Iris pigment epithelial cell (primary cell): ENCODE measurements around the gene F5.
"Not testable (repeated sequence)": the region's sequence is repeated elsewhere in the genome, so short reads cannot be mapped to it uniquely, and the experiment has no call there.

Source experiments
- DNase-seq: peaks from one replicate; pipeline ENCODE4 v3.0.0-alpha.2; 2011; ENCODE audit warnings: low read depth

The F5 gene

DNA sequence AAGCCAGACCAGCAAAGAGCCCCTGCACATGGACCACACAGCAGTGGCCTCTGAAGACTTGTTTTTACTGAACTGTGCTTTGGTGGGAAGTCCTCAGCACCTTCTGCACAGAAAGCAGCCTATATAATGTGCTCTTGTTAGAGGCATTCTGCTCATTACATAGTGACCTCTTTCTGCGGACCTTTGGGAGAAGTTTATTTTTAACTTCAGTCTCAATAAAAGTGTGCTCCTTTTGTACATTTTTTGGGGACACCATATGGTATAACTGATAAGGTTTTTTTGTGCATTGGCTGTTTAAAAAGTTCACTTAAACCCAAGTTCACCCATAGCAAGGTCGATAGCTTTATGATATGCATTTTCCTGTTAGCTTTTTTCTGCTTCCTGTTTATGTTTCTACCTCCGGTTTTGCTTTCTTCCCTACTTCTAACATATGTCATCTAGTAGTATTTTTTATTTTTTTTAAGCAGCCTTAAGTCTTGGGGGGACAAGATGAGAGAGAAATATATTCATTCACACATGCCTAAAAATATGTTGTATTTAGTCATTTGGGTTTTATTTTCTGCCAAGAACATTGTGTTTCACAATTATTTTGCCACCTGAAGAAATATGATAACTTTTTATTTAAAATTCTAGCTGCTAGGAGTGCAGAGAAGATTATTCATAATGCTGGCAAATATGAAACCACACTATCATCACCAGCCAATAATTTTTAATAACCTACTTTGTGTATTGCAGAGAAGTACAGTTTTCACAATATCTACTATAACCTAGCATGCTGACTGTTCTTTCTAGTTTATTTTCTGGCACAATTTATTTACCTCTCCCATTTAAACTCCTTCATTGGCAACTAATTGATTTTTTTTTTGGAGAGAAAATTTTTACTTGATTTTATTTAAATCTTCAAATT lies 77.6 kb downstream of the F5 start:
- DNase-seq, result peak; percentile 40

DNA sequence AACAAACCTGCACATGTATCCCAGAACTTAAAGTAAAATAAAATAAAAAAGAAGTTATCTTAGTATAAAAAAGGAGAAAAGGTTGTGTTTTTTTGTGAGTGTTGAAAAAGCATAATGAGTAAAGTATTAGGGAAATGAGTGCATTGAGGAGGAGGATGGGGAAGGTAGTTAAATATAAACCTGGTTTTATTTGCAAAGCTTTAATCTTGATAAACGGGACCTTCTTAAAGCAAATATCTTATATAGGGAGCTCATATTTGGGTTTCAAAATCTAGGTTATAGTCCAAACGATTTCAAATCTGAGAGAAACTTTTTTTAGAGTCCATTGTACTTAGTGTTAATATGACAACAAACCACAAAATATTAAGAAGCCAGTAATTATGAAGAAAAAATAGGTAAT lies 78.9 kb downstream of the F5 start:
- DNase-seq, result no peak

DNA sequence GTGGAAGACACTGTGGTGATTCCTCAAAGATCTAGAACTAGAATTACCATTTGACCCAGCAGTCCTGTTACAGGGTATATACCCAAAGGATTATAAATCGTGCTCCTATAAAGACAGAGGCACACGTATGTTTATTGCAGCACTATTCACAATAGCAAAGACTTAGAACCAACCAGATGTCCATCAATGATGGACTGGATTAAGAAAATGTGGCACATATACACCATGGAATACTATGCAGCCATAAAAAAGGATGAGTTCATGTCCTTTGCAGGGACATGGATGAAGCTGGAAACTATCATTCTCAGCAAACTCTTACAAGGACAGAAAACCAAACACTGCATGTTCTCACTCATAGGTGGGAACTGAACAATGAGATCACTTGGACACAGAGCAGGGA lies 82.7 kb downstream of the F5 start:
- DNase-seq, result not testable (repeated sequence)

DNA sequence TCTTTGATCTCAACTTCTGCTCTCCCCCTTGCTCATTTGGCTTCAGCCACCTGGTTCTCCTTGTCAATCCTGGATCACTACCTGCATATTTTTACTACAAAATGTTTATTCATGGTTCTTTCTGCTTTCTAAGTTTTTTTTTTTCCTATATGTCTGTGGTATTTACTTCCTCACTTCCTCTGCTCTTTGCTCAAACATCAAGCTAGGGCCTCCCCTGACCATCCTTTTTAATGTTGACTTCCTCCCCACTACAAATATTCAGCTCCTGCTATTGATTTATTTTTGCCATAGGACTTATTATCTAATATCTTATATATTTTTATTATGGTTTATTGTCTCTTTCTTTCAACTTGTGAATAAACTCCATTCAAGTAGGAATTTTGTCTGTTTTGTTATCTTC lies 86.5 kb downstream of the F5 start:
- no peak for DNase-seq

DNA sequence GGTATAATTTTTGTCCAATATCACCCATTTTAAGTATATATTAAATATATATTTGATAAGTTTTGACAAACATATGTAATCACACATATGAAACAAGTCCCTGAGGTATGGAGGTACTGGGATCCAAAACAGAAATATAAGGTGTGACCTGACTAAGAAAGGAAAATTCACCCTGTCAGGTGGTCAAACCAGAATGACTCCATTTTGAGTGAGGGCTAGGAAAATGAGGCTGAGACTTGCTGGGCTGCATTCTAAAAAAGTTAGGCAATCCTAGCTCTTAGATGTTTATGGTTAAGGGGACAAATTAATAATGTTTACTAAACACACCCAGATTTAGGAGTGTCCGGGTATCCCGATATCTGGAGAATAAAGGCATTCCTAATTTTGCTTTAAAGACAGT lies 89.0 kb downstream of the F5 start:
- DNase-seq, result no peak

DNA sequence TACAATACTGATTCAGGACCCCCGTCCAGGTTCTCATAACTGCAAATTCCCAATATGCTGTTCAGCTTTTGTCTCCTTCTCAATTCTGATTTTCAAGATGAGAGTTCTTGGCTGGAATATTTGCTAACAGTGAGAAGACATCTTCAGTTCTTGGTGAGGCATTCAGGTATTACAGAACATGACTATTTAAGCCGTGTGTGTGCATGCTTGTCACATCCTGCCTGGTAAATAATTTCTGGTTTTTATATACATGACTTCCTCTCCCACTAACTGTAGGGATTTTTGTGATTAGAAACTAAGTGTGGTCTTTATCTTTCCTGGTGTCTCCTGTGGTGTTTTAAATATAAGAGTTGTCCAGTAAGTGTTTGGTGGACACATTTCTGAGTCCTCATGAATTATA lies 90.4 kb downstream of the F5 start:
- DNase-seq, result no peak

DNA sequence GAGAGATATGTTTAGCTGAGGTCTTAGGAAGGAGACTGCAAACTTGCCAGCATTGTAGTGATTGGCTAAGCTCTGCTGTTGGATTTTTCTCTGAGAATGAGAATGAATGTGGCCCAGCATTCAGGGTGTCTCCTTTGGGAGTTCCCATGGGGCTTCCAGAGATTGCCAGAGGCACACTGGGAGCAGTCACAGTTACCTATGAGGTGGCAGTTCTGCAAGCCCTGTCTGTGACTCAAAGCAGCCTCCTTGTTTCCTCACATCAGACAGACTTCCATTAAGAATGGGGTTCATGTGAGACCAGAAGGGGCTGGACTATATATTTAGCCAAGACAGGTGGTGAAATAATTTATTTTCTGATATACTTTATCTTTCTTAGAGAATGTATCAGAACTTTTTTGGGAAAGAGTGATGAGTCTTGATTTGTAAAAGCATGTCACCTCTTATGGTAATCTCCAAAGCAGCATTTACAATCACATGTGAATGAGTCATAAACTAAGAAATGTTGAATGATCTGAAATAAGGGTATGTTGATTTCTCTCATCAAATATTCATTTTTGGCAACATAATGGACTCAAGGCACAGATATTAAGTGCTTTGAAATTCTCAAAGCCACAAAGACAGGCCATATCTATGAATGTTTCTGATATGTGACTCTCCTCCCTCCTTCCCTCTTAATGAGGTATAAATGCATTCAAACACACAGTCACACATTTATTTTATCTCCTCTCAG lies 91.1 kb downstream of the F5 start:
- no peak for DNase-seq

DNA sequence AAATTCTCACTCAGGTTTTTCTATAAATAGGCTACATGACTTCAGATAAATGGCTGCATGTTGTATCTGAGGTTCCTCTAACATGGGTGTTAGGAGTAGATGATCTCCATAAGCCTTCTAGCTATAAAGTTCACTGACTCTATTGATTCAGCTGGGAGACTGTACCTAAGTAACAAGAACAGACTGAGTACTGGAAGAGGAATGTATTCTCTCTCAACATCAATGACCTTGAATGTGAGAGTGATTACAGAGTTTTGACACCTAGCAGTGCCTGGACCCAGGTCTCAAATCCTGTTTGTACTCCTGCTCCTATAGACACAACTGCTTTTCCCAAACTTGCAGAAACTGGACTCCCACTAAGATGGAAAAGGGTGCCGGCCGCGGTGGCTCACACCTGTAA lies 91.9 kb downstream of the F5 start:
- no peak for DNase-seq

DNA sequence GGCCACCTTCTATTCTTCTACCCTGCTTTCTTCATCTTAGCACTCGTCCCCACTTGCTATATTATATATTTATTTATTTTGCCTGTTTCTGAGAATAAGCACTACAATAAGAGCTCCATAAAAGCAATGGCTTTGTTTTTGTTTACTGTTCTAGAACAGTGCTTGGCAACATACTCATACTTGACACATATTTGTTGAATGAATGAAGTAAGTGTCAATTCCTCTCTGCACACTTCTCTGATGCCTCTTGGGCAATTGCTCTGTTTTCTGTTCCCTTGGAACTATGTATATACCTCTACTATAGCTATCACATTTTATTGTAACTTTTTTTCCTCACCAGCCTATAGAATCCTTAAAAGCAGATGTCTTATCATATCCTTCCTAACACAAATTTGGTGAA lies 93.0 kb downstream of the F5 start:
- no peak for DNase-seq

DNA sequence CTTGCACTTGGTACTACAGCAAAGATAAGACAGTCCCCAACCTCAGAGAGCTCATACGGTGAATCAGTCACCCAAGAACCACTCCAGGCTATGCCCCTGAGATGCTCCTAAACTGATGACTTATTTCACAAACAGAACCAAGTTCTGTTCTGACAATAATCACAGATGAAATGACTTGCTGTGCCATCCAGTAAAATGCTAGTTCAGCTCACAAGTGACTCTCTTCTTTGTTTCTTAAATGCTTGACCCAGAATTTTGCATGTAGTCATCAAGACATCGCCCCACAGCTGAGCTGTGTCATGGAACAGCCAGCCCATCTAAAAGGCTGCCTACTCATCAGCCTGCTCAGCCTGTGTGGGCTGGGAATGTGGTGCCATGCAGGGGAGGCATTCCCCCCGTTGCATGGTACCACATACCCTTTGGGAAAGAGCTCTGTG lies 94.4 kb downstream of the F5 start:
- DNase-seq, result no peak

DNA sequence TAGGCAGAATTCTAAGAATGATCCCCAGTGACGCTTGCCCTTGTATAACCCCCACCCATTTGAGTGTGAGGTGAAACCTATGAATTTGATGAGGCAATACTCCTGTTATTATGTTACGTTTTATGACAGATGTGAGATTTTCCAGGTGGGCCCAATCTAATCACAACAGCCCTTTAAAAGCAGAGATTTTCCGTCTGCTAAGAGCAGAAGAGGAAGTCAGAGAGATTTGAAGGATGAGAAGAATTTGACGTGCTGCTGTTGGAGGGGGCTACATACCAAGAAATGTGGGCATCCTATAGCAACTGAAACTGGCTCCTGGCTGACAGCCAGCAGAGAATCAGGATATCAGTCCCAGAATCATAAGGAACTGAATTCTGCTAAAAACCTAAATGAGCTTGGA lies 98.1 kb downstream of the F5 start:
- no peak for DNase-seq

DNA sequence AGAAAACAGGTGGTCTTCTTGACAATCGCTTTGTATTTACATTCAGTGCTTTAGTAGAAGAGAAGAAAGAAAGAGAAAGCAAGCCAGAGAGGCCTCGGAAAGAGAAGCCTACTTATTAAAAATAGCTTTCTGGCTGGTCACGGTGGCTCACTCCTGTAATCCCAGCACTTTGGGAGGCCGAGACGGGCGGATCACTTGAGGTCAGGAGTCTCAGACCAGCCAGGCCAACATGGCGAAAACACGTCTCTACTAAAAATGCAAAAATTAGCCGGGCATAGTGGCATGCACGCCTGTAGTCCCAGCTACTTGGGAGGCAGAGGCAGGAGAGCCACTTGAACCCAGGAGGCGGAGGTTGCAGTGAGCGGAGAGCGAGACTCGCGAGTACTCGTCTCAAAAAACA lies 98.7 kb downstream of the F5 start:
- DNase-seq, result no peak

DNA sequence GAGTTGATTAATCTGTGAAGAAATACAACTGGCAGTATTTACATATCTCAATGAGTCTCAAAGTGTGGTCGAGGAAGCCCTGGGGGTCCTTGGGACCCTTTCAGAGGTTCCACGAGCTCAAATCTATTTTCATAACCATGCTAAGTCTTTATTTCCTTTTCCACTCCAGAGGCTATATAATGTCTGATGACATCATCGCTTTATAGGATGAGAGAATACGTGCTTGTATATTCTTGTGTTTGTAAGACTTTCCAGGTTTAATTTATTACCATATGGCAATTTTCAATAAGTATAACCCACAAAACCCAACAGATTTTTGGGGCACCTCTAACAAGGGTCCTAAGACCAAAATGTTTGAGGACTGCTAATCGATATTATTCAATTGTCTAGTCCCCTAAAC lies 99.1 kb downstream of the F5 start:
- no peak for DNase-seq

DNA sequence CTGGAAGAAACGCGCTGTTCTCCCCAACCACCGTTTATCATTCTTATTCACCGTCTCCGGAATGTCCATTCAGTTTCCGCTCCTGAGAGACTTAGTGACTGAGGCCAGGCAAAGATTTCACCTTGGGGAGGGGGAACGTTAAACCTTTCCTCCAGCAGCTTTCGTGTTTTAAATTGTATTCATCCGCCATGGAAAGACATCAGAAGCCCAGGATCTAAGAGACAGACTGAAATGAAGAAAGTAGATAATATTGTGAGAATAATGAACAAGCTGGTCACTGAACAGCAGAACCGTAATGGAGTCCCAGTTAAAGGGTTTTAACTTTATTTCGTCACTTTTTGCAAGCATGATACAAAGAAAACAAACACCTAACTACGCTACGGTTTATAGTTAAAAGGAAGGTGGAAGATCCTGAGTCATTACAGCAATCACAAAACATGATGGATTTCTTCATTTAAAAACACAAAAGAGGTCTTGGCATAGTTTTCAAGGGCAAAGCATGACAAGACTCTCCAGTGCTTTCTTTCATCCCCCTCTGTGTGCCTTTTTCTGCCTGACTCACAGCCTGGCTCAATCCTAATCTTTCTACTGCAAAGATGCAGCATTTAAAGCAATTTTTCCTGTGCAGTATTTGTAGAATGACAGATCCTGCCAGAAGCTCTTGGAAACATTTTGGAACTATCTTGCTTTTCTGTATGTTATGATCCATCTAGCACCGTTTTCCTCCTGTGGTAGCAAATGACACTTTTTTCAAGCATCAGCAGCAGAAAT lies 99.8 kb downstream of the F5 start:
- DNase-seq, result peak; percentile 88

DNA sequence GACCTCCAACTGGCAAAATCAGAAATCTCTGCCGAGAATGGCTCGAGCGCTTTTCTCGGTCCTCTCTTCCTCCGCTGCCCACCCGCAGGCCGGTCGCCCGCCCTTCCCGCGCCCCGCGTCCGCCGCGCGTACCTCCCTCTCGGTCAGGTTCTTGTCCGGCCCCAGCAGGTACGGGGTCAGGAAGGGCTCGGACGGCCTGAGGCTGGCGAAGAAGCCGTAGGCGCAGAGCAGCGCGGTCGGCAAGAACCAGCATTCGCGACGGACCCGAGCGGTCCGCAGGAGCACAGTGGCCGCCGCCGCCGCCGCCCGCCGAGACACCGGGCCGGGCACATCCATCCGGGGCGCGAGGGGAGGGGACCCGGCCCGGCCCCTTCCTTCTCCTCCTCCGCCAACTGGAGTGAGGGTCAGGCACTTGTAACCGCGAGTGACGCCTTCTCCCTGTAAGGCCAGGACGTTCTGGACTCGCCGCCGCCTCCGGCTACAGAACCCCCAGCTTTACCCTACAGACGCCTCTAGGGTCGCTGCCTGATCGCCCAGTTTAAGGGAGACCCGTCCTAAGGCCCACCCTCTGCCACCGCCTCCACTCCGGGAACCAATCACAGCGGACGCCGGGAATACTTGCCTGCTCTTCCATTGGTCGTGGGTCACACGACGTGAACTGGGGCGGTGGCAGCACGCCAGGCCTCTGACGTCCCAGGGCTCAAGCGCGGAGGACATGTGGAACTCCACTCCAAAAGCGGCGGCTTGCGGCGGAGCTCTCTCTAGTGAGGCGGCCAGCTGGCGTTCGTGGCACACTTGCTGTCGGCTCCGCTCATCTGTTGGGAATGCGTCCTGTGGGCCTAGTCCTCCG lies 100.6 kb downstream of the F5 start, which contains the start of gene SLC19A2:
TSS of gene SLC19A2 (minus strand) at position 514 of the 850 bp plus-strand sequence. CDS start at position 336, 178 bp downstream.
- DNase-seq, result peak; percentile 100

DNA sequence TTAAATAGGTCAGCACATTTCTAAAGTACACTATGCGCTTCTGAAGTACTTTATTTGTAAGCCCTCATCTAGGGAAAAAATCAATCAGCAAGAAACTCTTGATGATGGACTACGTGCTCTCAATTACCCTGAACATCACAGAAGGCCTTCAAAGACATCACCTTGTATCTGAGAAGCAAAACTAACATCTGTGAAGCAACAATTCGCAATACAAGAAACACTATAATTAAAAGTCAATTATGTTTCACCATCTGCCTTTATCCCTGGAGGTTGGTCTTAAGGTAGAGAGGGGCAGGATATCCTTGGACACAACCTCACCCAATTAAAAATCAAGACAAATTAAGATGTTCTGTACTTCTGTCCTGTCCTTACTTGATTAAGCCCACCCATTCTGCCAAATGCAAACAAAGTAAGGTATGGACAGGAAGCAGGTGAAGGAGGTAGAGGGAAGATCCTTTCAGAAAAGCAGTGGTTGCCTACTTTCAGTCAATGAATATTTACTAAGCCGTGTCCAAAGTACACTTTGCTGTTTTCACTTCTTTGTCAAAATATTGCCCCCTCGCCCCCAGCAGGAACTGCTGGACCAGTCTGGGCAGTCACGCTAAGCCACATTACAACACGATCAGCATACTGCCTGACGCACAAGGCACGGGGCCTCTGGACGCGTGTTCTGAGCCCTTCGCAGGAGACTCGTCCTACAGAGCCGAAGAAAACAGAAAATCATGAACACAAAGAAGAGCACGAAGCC lies 101.4 kb downstream of the F5 start:
- DNase-seq, result peak; percentile 80

DNA sequence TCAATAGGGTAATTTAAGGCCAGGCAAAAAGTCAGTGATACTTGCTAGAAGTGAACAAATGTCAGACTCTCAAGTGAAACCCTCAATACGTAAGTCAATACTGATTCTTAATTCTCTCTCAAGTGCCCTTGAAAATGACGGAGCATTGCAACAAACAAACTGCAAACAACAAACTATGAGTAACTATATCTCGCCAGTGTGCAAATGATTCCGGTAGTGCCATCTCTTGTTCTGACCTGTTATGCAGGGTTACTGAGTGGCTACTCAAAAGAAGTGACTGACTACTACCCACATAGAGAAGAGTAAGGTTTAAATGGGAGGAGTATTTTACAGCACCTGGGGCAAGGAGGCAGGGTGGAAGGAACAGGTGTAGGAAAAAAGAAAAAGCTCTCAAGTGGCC lies 102.2 kb downstream of the F5 start:
- DNase-seq, result no peak

DNA sequence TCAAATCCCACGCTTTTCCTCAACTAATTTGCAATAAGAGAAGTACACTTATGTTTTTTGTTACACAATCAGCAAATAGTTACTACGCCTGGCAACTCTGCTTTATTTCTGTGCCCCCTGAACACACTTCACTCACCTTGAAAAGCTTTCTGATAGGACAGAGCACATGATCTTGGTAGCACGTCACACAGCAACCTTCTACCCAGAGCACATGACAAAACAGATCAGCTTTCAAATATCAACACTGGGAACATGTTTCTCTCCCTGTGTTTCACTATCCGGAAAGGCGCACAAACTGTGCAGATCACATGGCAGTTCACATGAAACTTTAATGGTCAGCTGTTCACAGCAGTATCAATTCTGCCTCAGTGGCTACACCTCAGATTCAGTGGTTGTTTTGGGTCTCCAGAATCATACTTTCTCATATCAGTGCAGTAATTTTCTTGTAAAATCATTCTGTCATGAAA lies 102.7 kb downstream of the F5 start:
- DNase-seq, result peak; percentile 92

DNA sequence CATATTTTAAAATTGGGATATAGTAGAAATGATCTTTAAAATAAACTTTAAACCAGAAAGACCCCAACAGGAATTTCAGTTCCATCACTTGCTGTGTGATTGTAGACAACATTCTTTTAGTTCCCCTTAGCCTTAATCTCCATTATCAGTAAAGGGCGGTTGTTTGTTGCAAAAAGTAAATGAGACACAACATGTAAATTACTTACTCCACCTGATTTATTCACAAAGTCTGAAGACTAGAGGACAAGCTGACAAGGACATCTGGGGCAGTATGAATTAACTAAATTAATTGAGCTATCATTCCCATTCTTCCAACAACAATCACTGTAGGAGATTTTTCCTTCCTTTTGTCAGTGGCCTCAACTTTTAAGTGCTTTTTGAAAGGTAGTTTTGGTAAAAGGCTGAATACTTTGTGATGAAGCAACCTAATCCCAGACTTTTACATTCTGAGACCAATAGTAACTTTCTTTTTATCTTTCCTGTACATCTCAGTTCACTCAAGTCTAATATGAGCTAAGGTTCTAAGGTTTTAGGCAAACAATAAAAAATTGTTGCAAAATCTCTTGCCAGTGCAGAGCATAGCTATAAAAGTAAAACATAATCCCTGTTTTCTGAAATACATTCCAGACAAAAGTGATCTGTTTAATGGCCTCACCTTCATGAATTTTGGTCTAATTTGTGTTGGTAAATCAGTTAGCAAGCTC lies 106.8 kb downstream of the F5 start:
- no peak for DNase-seq

DNA sequence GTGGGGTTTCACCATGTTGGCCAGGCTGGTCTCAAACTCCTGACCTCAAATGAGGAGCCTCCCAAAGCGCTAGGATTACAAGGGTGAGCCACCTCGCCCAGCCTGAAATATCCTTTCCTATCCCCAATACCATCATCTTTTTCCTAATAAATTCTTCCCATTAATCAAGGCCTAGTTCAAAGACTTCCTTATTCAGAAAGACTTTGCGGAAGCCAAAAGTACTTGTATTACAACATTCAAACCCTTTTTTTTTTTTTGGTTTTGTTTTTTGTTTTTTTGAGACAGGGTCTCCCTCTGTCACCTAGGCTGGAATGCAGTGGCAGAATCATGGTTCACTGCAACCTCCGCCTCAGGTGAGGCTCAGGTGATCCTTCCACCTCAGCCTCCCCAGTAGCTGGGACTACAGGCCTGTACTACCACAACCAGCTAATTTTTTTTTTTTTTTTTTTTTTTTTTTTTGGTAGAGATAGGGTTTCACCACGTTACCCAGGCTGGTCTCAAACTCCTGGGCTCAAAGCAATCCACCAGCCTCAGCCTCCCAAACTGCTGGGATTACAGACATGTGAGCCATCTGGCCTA lies 108.1 kb downstream of the F5 start:
- no peak for DNase-seq
